ENCODE data around the gene TXNL1.
"Not testable (repeated sequence)": the region's sequence is repeated elsewhere in the genome, so short reads cannot be mapped to it uniquely, and the experiment has no call there.

The TXNL1 gene

DNA sequence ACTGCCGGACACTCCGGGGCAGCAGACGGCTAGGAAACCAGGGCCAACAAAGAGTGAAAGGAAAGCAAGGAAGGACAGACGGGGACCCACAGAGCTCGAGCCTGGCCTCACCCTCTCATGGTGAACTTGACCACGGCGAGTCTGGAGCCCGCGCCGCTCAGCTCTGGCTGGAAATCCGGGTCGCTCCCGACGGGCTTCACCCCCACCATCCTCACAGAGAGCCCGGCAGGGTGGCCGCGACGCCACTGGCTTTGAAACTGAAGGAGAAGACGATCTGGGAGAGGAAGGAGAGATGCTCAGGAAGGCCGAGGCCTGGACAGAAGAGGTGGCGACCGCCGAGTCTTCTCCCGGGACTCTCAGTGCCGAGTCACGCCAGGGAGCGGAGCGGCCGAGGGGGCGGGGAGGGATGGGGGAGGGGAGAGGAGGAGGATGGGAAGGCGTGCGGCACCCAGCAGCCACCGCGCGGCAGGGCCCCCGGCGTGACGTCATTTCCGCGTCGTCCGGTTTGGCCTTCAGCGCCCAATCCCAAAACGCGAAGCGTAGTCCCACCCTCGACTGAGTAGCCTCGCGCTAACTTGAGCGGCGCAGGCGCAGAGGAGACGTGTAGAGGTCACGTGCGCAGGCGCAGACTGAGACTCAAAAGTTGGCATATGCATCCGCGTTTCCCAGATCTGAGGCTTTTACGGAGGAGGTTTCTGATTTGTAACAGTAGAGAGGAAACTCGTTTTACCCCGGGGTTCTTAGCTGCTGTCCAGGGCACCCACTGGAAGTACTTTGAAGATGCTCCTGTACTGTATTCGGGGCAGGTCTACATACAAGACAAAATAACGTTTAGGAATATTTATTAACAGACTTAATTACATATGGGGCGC, at the start of gene TXNL1:
Gene TXNL1 (minus strand): TSS at position 361 of the 872 bp plus-strand sequence. CDS start 152 bp downstream, at position 209.
- peak; percentile 98 for DNase-seq (ENCODE audit: low read depth)

DNA sequence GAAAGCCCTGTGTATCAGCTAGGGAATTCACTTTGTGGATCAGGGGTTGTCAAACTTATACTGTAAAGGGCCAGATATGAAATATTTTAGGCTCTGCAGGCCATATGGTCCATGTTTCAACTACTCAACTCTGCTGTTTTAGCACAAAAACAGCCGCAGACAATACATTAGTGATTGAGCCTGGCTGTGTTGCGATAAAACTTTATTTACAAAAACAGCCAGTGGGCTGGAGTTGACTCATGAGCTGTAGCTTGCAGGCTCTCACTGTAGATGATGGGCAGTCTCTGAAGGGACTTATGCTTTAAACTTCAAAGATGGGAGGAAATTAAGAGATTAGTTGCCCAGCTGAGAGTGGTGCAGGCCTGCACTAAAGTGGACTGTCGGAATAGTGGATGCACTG, 45.9 kb upstream of the TXNL1 start:
- DNase-seq (ENCODE audit: low read depth): no peak

DNA sequence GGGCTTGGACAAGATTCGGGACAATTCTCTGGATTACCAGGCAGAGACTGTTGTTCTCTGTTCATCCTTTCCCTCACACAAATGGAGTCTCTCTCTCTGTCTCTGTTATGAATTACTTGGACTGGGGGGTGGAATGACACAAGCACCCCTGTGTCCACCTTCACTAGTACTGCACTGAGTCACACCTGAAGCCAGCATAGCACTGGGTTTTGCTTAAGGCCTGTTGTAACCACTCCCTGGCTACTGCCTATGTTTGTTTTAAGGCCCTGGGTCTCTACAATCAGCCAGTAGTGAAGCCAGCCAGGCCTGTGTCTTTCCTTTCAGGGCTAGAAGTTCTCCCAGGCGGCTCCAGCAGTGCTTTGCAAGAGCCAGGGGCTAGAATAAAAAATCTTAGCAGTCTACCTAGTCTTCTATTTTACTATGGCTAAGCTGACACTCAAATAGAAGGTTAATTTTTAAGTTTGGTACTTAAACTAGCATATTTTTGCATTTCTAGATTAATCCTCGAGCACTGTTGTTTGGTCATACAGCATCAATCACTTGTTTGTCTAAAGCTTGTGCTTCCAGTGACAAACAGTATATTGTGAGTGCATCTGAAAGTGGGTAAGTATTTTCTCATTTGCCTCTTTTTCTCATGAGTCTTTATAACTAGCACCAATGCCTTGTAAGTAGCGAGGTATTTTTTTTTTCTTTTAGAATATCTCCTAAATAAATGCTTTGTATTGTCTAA, 40.6 kb upstream of the TXNL1 start:
- DNase-seq (ENCODE audit: low read depth): no peak

DNA sequence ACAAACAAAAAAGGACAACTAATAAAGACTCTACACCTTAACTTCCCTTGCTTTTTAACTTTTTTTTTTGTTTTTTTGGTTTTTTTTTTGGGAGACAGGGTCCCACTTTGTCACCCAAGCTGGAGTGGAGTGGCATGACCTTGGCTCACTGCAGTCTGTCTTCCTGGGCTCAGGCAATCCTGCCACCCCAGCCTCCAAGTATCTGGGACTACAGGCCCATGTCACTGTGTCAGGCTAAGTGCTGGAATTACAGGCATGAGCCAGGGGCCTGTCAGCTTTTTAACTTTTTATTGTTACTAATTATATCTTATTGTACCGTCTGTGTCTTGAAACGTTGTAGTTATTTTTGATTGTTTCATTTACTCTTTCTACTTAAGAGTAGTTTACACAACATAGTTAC, 38.2 kb upstream of the TXNL1 start:
- DNase-seq (ENCODE audit: low read depth): no peak

DNA sequence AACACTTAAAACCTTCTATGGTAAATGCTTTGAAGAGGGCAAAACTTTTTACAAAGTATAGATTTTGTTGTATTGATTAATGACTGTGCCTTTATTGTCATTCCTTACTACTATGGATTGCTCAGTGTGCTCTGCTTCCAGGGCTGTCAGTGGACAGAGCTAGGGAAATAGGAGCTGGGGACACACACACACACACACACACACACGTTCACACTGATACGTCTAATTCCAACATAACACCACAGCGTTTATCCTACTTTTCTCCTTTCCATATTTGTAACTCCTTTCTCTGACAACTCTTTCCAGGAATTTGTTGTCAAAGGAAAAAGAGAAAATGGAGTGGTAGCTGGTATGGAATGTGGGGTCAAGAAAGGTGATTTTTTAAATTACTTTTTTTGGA, 34.6 kb upstream of the TXNL1 start:
- no peak for DNase-seq (ENCODE audit: low read depth)

DNA sequence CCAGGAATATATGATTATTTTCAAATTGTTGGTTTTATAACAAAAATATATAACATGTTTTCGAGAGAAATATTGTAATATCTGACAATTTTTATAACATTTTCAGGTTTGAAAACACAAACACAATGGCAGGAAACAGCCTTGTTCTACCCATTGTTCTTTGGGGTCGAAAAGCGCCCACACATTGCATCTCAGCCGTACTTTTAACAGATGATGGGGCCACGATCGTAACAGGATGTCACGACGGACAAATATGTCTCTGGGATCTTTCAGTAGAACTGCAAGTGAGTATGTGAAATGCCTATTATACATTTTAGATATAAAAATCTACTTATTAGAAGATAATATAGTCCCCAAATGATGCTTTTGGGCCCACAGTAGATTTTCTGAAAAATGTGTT, 34.0 kb upstream of the TXNL1 start:
- no peak for DNase-seq (ENCODE audit: low read depth)

DNA sequence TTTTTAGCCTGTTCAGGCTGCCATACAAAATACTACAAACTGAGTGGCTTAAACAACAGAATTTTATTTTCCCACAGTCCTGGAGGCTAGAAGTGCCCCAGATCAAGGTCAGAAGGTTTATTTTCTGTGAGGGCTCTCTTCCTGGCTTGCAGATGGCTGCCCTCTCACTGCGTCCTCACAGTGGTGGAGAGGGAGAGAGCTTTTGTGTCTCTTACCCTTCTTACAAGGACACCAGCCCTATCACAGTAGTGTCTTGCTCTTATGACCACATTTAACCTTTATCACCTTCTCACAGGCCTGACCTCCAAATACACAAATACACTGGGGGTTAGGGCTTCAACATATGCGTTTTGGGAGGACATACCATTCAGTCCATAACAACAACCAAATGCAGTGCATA, 24.5 kb upstream of the TXNL1 start:
- no peak for DNase-seq (ENCODE audit: low read depth)

DNA sequence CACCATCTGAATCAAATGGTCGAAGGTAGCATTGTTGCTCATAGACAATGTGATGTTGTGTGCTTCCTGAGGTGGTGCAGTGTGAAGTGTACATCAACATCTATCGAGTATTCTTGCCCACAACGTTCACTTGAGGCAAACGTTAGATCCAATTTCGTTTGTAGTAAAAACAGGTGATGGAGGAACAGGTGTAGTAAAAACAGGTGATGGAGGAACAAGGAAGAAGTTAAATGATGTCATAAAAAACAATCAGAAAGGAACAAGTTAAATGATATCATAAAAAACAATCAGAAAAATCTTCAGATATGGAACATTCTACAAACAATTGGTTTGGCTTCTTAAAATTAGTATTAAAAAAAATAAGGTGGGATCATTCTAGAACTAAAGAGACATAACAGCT, 24.1 kb upstream of the TXNL1 start:
- no peak for DNase-seq (ENCODE audit: low read depth)

DNA sequence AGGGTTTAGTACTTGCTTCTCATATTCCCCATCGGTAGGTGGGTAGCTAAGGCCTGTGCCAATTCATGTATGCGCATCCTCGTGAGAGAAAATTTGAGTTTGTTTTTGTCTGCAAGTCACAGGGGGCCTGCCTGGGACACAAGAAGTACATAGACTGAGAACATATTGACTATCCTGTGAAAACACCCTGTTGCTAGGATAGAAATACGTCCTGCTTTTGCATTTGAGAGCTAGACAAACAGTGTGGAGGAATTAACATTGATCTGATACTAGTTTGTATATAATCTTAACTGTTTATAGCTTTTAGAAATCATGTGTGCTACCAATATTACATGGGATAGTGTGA, 23.6 kb upstream of the TXNL1 start:
- DNase-seq (ENCODE audit: low read depth): no peak

DNA sequence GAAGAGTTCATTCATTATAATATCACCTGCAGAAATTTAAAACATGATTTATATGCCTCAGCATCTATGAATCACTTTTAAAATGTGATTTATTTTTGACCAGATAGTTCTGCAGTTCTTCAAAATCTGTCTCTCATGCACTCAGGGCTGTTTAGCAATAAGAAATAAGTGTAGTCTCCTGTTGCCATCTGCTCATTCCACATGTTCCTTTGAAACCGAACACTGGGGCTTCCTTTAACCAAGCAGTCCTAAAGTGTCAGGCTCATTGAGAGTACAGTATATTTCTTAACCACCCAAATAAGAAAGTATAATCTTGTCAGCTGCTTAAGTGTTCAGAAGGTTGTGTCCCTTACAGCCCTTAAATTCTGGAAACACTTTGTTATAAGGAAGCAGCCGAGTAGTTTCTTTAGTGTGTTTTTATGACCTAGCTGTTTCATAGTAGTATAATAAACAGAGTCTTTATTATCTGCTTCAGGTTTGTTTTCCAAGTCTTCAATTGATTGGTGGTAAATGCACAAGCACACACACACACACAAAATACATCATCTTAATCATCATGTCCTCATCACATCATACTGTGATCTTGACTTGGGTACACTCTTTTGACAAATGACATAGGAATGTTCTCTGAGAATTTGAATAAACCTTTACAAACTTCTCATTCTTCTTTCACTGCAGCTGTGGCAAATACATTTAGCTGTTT, 23.1 kb upstream of the TXNL1 start:
- DNase-seq (ENCODE audit: low read depth): no peak

DNA sequence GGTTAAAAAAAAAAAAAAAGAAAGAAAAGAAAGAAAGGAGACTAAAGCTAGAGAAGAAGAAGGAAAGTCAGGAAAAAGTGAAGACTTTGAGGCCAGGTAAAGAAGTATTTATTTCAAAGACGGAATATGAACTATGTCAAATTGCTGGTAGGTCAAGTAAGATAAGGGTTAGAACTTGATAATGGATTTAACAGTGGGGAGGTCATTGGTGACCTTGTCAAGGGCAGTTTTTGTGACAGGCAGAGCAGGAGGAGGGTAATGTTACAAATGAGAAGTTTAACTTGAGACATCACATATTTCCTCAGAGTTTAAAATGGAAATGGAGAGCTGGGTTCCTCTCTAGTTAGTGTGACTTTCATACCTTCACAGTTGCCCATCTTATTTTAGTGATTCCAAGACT, 22.3 kb upstream of the TXNL1 start:
- no peak for DNase-seq (ENCODE audit: low read depth)

DNA sequence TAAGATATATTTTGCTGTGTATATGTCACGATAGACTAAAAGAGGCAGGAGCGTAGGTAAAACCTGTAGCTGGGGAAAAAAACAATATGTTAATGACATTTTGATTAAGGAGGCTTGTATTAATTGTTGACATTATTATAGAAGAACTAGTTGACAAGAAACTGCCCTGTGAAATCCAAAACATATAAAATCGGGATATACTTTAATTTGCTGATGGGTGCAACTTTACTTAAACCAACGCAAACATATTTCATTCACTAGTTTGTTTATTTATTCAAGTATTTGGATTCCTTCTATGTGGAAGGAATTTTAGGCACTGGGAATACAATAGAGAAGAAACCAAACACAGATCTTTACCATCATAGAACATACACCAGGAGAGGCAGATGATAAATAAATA, 20.7 kb upstream of the TXNL1 start:
- DNase-seq (ENCODE audit: low read depth): no peak

DNA sequence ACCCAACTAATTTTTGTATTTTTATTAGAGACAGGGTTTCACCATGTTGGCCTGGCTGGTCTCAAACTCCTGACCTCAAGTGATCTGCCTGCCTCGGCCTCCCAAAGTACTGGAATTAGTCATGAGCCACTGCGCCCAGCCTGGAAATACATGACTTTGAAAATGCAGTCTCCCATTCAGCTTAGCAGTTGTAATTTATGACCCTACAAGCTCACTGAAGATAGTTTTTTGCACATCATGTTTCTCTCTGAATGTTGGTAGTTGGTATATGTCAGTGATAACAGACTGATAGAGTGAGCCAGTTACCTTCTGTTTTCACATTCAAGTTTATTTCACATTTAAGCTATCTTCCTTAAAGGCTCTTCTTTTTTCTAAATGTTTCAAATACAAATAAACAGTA, 19.9 kb upstream of the TXNL1 start:
- DNase-seq (ENCODE audit: low read depth): no peak

DNA sequence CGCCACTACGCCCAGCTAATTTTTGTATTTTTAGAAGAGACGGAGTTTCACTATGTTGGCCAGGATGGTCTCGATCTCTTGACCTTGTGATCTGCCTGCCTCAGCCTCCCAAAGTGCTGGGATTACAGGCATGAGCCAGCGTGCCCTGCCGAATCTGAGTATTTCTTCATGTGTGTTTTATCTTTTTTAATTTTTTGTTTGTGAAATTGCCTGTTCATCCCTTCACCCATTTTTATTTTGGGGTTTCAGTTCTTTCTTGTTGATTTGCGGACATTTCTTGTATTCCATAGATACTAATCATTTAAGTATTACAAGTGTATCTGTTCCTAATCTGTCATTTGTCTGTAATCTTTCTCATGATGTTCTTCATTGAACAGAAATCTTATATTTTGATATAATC, 15.9 kb upstream of the TXNL1 start:
- not testable (repeated sequence) for DNase-seq (ENCODE audit: low read depth)

DNA sequence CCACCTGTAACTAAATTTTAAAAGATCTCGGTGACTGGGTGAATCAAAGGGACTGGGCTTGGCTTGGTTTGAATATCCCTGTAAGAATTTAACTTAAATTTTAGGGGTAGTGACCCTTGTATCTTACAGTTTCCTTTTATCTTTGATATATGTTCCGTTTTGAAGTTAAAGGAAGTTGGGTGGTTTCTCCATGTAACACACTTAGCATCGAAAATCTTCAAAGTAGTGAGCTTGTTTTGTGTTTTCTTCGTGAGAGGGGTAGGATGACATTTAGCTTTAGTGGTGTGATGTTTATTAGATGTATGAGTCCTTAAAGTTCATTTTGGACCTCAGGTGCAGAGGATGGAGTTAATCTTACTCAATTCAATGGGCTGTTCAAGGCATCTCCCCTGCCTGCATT, 14.4 kb upstream of the TXNL1 start:
- DNase-seq (ENCODE audit: low read depth): no peak

DNA sequence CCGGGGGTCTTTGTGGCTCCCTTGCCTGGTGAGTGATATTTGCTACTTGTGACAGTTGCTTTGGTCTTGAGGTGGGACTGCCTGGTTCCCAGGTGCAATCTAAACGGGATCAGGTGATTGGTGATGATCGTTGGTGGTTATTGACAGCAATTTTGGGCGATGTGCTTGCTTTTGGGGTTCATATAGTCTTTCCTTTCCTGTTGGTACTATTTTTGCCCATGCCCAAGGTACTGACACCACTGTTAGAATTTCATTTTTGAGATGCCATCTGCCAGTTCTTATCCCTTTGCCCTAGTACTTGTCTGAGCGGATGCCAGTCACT, 13.3 kb upstream of the TXNL1 start:
- DNase-seq (ENCODE audit: low read depth): no peak

DNA sequence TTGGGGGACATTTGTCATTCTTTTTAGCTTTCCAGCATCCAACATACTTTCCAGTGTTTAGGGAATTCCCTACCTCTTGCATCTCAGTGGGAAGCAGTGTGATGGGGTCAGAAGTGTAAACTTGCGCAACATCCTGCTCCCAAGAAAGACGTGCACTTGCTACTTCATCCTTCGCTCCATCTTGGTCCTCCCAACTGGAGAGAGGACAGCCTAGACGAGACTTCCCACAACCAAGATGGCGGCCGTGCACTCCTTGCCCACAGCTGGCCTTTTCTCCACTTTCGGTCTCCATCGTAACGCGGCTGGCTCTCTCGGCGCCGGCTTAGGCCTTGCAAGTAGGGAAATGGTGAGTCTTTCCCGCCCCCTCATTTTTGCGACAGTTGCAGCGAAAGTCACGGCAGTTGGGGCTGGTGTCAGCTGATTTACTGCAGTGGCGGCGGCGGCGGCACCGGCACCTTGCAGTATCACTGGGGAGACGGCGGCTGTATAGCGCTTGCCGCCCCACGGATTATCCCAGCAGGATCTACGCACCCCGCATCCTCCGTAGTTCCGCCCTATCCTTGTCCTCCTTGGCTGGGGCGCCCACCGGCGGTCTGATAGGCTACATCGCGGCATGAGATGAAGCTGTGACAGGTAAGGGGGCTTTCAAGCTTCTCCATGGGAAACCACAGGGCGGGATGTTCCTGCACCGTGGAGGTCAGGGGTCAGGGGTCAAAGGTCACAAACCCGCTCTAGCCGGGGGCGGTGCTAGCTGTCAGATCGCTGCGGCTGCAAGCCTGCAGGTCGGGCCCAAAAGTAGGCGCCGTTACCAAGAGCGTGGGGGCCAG, 12.8 kb upstream of the TXNL1 start, which contains the start of gene WDR7:
Gene WDR7 (plus strand): TSS at position 416 of the 827 bp plus-strand sequence. CDS start 21,157 bp downstream, outside the sequence.
- DNase-seq (ENCODE audit: low read depth): peak; percentile 88

DNA sequence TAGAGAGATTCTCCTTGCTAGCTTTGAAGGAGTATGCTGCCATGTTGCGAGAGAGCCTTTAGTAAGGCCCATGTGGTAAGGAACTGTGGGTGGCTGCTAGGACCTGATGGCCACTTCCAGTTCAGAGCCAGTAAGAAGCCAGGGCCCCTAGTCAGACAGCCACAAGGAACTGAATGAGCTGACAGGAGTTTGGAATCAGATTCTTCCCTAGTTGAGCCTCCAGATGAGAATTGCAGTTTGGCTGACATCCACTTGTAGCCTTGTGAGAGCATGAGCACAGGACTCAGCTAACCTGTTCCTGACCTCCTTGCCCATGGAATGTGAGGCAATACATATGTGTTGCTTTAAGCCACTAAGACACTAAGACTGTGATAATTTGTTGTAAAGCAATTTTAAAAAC, 11.6 kb upstream of the TXNL1 start:
- DNase-seq (ENCODE audit: low read depth): no peak

DNA sequence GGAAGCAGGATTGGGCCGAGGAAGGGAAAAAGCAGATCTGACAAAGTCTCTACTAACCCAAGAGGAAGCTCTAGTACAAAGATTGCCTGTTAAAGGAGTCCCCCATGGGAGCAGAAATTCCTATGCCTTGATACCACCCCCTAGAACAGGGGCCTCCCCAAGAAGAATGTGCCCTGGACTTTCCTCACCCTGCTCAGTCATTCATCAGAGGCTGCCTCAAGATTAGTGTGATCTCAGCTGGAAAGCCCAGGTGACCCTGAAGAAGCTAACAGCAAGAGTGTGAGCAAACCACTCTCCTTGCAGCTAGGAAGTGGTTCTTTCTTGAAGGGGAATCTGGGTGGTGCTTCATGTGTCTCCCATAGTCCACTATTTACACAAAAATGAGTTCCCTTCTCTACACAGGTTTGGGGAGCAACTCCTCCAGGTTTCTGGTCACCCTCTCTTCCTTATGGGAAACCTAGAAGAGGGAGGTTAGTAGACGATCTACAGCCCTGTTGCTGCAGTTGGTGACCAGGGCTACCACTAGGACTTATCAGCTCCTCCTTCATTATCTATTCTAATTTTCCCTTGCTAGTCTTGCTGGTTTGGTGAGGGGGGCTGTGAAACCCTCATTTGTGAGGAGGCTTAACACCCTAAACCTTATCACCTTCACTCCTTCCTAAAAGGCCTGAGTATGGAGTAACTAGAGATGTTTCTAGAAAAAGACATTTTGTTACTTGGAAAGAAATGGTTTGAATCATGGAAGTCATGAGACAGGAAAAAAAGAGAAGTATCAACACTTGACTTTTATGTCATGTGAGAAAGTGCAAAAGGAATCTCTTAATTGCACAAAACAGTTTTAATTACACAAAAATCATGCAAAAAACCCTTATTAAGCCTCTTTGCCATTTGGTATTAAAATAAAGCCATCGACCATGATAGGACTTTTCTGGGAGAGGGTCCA, 9.8 kb upstream of the TXNL1 start:
- no peak for DNase-seq (ENCODE audit: low read depth)

DNA sequence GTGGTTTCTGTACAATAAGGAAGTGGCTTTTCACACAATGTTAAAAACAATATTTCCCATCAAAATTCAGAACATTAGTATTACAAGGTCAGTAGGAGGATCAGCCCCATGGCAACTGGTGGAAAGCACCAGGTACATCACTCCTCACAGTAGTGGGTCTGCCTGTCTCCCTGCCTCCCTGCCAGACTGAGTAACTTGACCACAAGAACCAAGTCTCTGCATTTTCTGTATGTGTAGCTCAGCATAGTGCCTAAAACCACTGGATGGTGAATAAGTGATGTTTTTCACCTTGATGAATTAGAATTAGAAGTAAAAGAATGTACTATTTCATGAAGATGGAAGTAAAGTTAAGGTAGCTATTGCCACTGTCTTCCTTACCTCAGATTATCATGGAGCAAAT, 8.7 kb upstream of the TXNL1 start:
- no peak for DNase-seq (ENCODE audit: low read depth)

DNA sequence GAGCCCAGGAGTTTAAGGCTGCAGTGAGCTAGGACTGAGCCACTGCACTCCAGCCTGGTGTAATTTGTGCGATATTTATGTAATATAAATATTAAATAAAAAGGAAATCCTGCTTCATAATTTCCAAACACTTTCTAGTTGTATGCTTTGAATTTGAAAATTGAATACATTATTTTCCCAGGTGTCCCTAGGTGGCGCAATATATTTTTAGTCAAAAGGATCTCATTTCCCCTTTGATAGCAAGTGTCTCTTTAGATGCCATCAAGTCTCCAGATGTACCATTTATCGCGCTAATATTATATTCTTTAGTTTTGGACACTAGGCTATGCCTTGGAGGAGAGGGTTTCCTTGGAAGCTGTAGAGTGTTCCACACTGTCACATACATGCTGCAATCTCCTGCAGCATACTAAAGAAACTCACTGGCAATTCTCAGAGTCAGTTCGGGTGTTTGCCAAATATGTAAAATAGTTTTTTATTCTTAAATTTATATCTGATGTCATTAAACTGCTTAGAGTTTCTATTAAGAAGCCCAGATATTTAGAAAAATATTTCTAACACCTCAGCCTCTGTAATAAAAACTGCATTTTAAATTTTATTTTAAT, 7.1 kb upstream of the TXNL1 start:
- DNase-seq (ENCODE audit: low read depth): no peak
